ENCODE data around the gene TXNRD1. TPM values are rescaled to one million over a fixed set of nuclear protein-coding genes. Genes with fewer than 3 reads are reported as not detected.
"Not testable (repeated sequence)": the region's sequence is repeated elsewhere in the genome, so short reads cannot be mapped to it uniquely, and the experiment has no call there.

Gene TXNRD1
- total RNA-seq, 2 donors from 2014 or later, result 83.4 to 144 TPM

DNA sequence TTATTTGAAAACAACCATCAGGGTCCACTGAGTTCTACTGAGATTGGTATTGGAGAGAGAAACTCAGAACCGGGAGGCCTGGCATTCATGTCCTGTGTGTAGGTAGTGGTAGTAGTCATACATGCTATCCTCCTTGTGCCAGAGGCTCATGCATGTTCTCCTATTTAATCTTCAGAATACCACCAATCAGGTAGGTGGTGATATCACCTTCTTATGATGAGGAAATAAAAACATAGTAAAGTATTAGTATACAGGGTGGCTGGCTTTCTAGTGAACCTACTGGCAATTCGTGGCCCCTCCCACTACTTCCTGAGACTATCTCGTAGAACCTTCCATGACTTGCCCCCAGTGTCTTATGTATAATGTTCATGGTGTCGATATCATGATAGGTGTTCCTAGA lies 47.4 kb downstream of the TXNRD1 start:
- Mint-ChIP-seq H3K4me1 (peaks cover 8% of the 10 kb centered on the region), H3K27ac (no peak overlapping the region), H3K36me3 (ENCODE audit: low read depth) (no peaks in the 10 kb centered on the region), H3K4me3 (no peak overlapping the region), H3K27me3 (ENCODE audit: insufficient read depth) (no peaks in the 10 kb centered on the region), H3K9me3 (no peaks in the 10 kb centered on the region)
- H3K4me3 ChIP-seq (ENCODE audit: low read length), result no peak overlapping the region
- WGBS, 2 experiments (ENCODE audit: insufficient coverage in 1 of 2, insufficient read length in 1 of 2), result 63% methylated on average over 4 of the region's 4 CpGs; no CpG with 5 or more reads in 1 of the 2 experiments
- H3K36me3 ChIP-seq (ENCODE audit: control insufficient read depth, insufficient read depth, low read length), result no peaks in the 10 kb centered on the region
- no peak for DNase-seq
- H3K9ac ChIP-seq (ENCODE audit: extremely low read depth, low read length, poor library complexity, severe bottlenecking), result no peak overlapping the region
- no peaks in the 10 kb centered on the region for H3K4me1 ChIP-seq (ENCODE audit: control insufficient read depth, insufficient read depth, low read length)
- no peak overlapping the region for H3K27ac ChIP-seq (ENCODE audit: low read depth, low read length)
- H3K9me3 ChIP-seq (ENCODE audit: control insufficient read depth, low read length), result no peaks in the 10 kb centered on the region
- no peaks in the 10 kb centered on the region for H3K27me3 ChIP-seq (ENCODE audit: control insufficient read depth, insufficient read depth, low read length, poor library complexity, severe bottlenecking)
- TF ChIP-seq, protein P1, sequence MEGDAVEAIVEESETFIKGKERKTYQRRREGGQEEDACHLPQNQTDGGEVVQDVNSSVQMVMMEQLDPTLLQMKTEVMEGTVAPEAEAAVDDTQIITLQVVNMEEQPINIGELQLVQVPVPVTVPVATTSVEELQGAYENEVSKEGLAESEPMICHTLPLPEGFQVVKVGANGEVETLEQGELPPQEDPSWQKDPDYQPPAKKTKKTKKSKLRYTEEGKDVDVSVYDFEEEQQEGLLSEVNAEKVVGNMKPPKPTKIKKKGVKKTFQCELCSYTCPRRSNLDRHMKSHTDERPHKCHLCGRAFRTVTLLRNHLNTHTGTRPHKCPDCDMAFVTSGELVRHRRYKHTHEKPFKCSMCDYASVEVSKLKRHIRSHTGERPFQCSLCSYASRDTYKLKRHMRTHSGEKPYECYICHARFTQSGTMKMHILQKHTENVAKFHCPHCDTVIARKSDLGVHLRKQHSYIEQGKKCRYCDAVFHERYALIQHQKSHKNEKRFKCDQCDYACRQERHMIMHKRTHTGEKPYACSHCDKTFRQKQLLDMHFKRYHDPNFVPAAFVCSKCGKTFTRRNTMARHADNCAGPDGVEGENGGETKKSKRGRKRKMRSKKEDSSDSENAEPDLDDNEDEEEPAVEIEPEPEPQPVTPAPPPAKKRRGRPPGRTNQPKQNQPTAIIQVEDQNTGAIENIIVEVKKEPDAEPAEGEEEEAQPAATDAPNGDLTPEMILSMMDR (conservative IDR thresholded peaks at IDR 0.05), result no peak

DNA sequence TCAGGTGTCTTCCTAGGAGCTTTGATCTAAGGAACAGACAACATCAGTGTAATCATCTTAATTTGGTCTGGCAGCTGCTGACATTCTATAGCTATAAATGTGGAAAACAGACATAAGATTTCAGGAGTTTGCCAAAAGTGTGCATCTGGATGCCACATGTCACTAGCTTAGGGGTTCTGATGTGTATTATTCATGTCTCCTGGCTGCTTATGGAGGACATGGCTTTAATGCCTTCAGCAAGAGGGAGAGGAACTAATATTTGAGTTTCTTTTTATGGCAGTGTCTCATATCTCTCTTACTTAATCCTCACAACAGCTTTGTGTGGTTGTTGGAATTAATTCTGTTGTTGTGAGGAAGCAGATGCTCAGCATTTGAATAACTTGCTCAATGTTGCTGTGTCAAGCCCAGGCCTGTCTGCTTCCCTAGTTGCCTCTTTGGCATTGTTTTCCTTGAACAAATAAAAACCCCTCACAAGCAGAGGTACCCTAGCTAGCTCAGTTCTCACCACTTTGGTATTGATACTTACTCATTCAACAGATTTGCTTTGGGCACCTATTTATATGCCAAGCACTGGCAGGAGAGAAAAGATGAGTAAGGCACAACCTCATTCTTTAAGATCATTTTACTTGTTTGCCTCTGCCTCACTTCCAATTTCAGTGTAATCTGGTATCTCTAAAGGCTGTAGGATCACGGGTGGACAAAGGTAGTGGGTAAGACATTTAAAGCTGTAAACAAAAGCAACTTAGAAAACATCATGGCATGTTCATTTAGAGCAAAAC lies 48.2 kb downstream of the TXNRD1 start:
- no peak overlapping the region for H3K4me3 Mint-ChIP-seq
- peaks cover 8% of the 10 kb centered on the region for H3K4me1 Mint-ChIP-seq
- H3K9ac ChIP-seq (ENCODE audit: extremely low read depth, low read length, poor library complexity, severe bottlenecking), result no peak overlapping the region
- no peaks in the 10 kb centered on the region for H3K4me1 ChIP-seq (ENCODE audit: control insufficient read depth, insufficient read depth, low read length)
- H3K27ac Mint-ChIP-seq, result no peak overlapping the region
- 83 to 86% methylated on average over 1 of the region's 1 CpG for WGBS, 2 experiments (ENCODE audit: insufficient coverage in 1 of 2, insufficient read length in 1 of 2)
- no peak overlapping the region for H3K27ac ChIP-seq (ENCODE audit: low read depth, low read length)
- no peaks in the 10 kb centered on the region for H3K36me3 ChIP-seq (ENCODE audit: control insufficient read depth, insufficient read depth, low read length)
- no peak for DNase-seq
- H3K36me3 Mint-ChIP-seq (ENCODE audit: low read depth), result no peaks in the 10 kb centered on the region
- H3K9me3 ChIP-seq (ENCODE audit: control insufficient read depth, low read length), result no peaks in the 10 kb centered on the region
- H3K4me3 ChIP-seq (ENCODE audit: low read length), result no peak overlapping the region
- H3K27me3 ChIP-seq (ENCODE audit: control insufficient read depth, insufficient read depth, low read length, poor library complexity, severe bottlenecking), result no peaks in the 10 kb centered on the region
- H3K27me3 Mint-ChIP-seq (ENCODE audit: insufficient read depth), result no peaks in the 10 kb centered on the region
- no peaks in the 10 kb centered on the region for H3K9me3 Mint-ChIP-seq
- TF ChIP-seq, protein P1 (conservative IDR thresholded peaks at IDR 0.05), result no peak

DNA sequence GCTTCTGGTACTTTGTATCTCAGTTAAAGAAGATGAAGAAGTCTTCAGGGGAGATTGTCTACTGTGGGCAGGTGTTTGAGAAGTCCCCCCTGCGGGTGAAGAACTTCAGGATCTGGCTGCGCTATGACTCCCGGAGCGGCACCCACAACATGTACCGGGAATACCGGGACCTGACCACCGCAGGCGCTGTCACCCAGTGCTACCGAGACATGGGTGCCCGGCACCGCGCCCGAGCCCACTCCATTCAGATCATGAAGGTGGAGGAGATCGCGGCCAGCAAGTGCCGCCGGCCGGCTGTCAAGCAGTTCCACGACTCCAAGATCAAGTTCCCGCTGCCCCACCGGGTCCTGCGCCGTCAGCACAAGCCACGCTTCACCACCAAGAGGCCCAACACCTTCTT lies 49.9 kb downstream of the TXNRD1 start:
- H3K36me3 Mint-ChIP-seq (ENCODE audit: low read depth); H3K27me3 ChIP-seq (ENCODE audit: control insufficient read depth, insufficient read depth, low read length, poor library complexity, severe bottlenecking); H3K9me3 ChIP-seq (ENCODE audit: control insufficient read depth, low read length); H3K27me3 Mint-ChIP-seq (ENCODE audit: insufficient read depth); H3K4me3 ChIP-seq (ENCODE audit: low read length); H3K9me3 Mint-ChIP-seq; H3K27ac ChIP-seq (ENCODE audit: low read depth, low read length); H3K9ac ChIP-seq (ENCODE audit: extremely low read depth, low read length, poor library complexity, severe bottlenecking); H3K4me1 ChIP-seq (ENCODE audit: control insufficient read depth, insufficient read depth, low read length); H3K4me3 Mint-ChIP-seq; H3K36me3 ChIP-seq (ENCODE audit: control insufficient read depth, insufficient read depth, low read length); H3K27ac Mint-ChIP-seq; DNase-seq; H3K4me1 Mint-ChIP-seq: not testable (repeated sequence)
- 98% methylated on average over 12 of the region's 24 CpGs; no CpG with 5 or more reads in 1 of the 2 experiments for WGBS, 2 experiments (ENCODE audit: insufficient coverage in 1 of 2, insufficient read length in 1 of 2)
